Ishikawa (cell line): ENCODE data around the gene NSD2.
A peak's percentile ranks its signal among the peaks of the same experiment; 100 is the strongest.

Source experiments
- CEBPB ChIP-seq: IDR thresholded peaks from 2 replicates; pipeline ENCODE4 v1.6.1; 2012
- CREB1 ChIP-seq: IDR thresholded peaks from 2 replicates; pipeline ENCODE4 v1.6.1; 2012; ENCODE audit warnings: low read depth
- EGR1 ChIP-seq: IDR thresholded peaks from 2 replicates; pipeline ENCODE4 v1.6.1; 2012
- EP300 ChIP-seq: IDR thresholded peaks from 2 replicates; pipeline ENCODE4 v1.6.1; 2012; ENCODE audit warnings: borderline replicate concordance
- FOXM1 ChIP-seq: IDR thresholded peaks from 2 replicates; pipeline ENCODE4 v1.6.1; 2012; ENCODE audit warnings: low read depth, borderline replicate concordance
- NFIC ChIP-seq: IDR thresholded peaks from 2 replicates; pipeline ENCODE4 v1.6.1; 2012
- RAD21 ChIP-seq: IDR thresholded peaks from 2 replicates; pipeline ENCODE4 v1.6.1; 2012; ENCODE audit warnings: low read depth
- TAF1 ChIP-seq: IDR thresholded peaks from 2 replicates; pipeline ENCODE4 v1.6.1; 2012; ENCODE audit warnings: low read depth, mild to moderate bottlenecking
- TCF12 ChIP-seq: IDR thresholded peaks from 2 replicates; pipeline ENCODE4 v1.6.1; 2012; ENCODE audit warnings: low read depth
- TEAD4 ChIP-seq: IDR thresholded peaks from 2 replicates; pipeline ENCODE4 v1.6.1; 2012
- USF1 ChIP-seq: IDR thresholded peaks from 2 replicates; pipeline ENCODE4 v1.6.1; 2012
- YY1 ChIP-seq: IDR thresholded peaks from 2 replicates; pipeline ENCODE4 v1.6.1; 2012; ENCODE audit warnings: low read depth
- ZBTB7A ChIP-seq: IDR thresholded peaks from 2 replicates; pipeline ENCODE4 v1.6.1; 2012; ENCODE audit warnings: low read depth
- TF ChIP-seq, protein P1 (sequence below): IDR thresholded peaks from 2 replicates; pipeline ENCODE4 v1.6.1; 2012; ENCODE audit warnings: low read depth, mild to moderate bottlenecking
- TF ChIP-seq, protein P2 (sequence below): IDR thresholded peaks from 2 replicates; pipeline ENCODE4 v1.6.1; 2012

NSD2 gene

DNA sequence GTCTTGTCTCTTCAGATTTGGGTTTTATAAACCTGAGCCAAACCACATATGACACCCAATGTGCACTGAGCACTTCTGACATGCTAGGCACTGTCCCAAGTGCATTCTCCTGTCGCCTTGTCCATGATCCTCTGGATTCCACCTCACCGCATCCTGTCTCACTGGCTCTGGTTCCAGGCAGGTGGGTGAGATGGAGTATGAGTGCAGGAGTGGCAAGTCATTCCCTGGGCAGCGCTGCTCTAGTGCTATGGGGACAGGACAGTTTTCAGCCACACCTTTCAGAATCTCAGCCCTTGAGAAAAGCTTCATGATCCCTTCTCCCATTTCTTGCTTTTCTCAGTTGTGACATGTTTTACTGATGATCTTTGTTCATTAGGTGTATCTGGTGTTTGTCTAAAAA, 66.4 kb downstream of the NSD2 start:
- TF ChIP-seq TEAD4 (no peak), ZBTB7A (no peak), TCF12 (no peak), FOXM1 (no peak), NFIC (no peak), CEBPB (no peak), USF1 (no peak), RAD21 (no peak), CREB1 (no peak), EP300 (no peak), YY1 (no peak), TAF1 (no peak), EGR1 (no peak)
- TF ChIP-seq, protein P1, sequence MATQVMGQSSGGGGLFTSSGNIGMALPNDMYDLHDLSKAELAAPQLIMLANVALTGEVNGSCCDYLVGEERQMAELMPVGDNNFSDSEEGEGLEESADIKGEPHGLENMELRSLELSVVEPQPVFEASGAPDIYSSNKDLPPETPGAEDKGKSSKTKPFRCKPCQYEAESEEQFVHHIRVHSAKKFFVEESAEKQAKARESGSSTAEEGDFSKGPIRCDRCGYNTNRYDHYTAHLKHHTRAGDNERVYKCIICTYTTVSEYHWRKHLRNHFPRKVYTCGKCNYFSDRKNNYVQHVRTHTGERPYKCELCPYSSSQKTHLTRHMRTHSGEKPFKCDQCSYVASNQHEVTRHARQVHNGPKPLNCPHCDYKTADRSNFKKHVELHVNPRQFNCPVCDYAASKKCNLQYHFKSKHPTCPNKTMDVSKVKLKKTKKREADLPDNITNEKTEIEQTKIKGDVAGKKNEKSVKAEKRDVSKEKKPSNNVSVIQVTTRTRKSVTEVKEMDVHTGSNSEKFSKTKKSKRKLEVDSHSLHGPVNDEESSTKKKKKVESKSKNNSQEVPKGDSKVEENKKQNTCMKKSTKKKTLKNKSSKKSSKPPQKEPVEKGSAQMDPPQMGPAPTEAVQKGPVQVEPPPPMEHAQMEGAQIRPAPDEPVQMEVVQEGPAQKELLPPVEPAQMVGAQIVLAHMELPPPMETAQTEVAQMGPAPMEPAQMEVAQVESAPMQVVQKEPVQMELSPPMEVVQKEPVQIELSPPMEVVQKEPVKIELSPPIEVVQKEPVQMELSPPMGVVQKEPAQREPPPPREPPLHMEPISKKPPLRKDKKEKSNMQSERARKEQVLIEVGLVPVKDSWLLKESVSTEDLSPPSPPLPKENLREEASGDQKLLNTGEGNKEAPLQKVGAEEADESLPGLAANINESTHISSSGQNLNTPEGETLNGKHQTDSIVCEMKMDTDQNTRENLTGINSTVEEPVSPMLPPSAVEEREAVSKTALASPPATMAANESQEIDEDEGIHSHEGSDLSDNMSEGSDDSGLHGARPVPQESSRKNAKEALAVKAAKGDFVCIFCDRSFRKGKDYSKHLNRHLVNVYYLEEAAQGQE, result no peak
- TF ChIP-seq, protein P2, sequence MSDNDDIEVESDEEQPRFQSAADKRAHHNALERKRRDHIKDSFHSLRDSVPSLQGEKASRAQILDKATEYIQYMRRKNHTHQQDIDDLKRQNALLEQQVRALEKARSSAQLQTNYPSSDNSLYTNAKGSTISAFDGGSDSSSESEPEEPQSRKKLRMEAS, result no peak

DNA sequence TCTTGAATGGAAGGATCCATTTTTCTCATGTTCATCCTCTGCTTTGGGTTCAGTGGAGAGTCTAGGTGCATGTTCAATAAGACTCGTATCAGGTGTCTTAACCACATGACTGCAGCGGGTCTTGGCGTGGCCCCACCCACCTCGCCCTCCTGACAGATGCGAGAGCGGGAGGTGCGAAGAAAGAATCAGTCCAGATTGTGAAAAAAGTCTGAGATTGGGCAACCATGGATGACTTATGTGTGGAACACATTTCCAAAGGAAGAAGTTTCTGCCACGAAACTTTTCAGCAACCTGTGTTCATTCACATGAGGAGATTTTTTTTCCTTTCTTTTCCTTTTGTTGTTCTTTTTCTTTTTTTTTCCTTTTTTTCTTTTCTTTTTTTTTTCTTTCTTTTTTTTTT, 66.8 kb downstream of the NSD2 start:
- no peak for TF ChIP-seq EP300
- TF ChIP-seq TCF12, result no peak
- no peak for TF ChIP-seq TAF1
- TF ChIP-seq CREB1, result no peak

- TF ChIP-seq TEAD4, result peak; percentile 29; the same call in 1 of the 2 replicates
- TF ChIP-seq TAF1, result no peak
- TF ChIP-seq CREB1, result no peak
- TF ChIP-seq EP300, result peak; percentile 58; the same call in 1 of the 2 replicates
- TF ChIP-seq NFIC, result peak; percentile 79
- TF ChIP-seq EGR1, result no peak
- TF ChIP-seq FOXM1, result no peak
- peak; percentile 64 for TF ChIP-seq TCF12
- no peak for TF ChIP-seq ZBTB7A
- TF ChIP-seq RAD21, result no peak
- TF ChIP-seq, protein P1, result no peak
- TF ChIP-seq, protein P2, result peak; percentile 61; the same call in 1 of the 2 replicates
- TF ChIP-seq CEBPB, result no peak
- TF ChIP-seq YY1, result peak; percentile 59
- no peak for TF ChIP-seq USF1
These were observed 68.7 kb downstream of the NSD2 start for GRCh38 chr4:1939664-1940509.

- no peak for TF ChIP-seq ZBTB7A
- TF ChIP-seq TEAD4, result no peak
- no peak for TF ChIP-seq USF1
- TF ChIP-seq FOXM1, result no peak
- TF ChIP-seq YY1, result peak; percentile 3; the same call in 1 of the 2 replicates
- TF ChIP-seq, protein P1, result no peak
- no peak for TF ChIP-seq TCF12
- TF ChIP-seq CEBPB, result no peak
These were observed 69.4 kb downstream of the NSD2 start for GRCh38 chr4:1940566-1940965.
